H1 (cell line): ENCODE measurements around the gene DYRK1A. TPM values are rescaled to one million over a fixed set of nuclear protein-coding genes. Genes with fewer than 3 reads are reported as not detected.

Experiments used
- CTCF ChIA-PET: fragments of 300-600 bp; sonication (Branson Sonifier 250); formaldehyde crosslinking; loops from one replicate; lab custom pipeline; 2021; ENCODE audit not compliant: partially characterized antibody; lab: Charles Lee
- POLR2A ChIA-PET: fragments of 300-600 bp; sonication (Branson Sonifier 250); formaldehyde crosslinking; loops from one replicate; lab custom pipeline; 2021; ENCODE audit warnings: inconsistent platforms; ENCODE audit not compliant: partially characterized antibody; lab: Charles Lee
- DNase-seq, 2 experiments: peaks; one replicate each; pipeline versions ENCODE4 v3.0.0 to v3.0.0-alpha.2; 2010 to 2022; ENCODE audit warnings: low spot score in 2 of 2, low read depth in 1 of 2, mixed read lengths in 1 of 2
- FAIRE-seq: peaks from 2 replicates; lab custom pipeline; 2011; peaks lifted over from hg19 to GRCh38; lab: Jason Lieb, UNC
- H2AFZ ChIP-seq: 2 replicates; pipeline ENCODE4 v1.8.1; 2012; ENCODE audit warnings: low read length, inconsistent platforms
- H2AK5ac ChIP-seq: 2 replicates; pipeline ENCODE4 v1.6.1; 2013; ENCODE audit warnings: low read depth, low read length
- H2BK120ac ChIP-seq: replicated peaks from 2 replicates; pipeline ENCODE3; 2013; ENCODE audit warnings: low read depth, low read length, inconsistent platforms
- H2BK12ac ChIP-seq: 2 replicates; pipeline ENCODE4 v1.6.1; 2013; ENCODE audit warnings: low read depth, low read length
- H2BK15ac ChIP-seq: 2 replicates; pipeline ENCODE4 v1.6.1; 2013; ENCODE audit warnings: low read length
- H2BK20ac ChIP-seq: 2 replicates; pipeline ENCODE4 v1.6.1; 2013; ENCODE audit warnings: low read length
- H2BK5ac ChIP-seq: 2 replicates; pipeline ENCODE4 v1.6.1; 2013; ENCODE audit warnings: low read depth, low read length
- H3K14ac ChIP-seq: 2 replicates; pipeline ENCODE4 v1.6.1; 2013; ENCODE audit warnings: inconsistent platforms; ENCODE audit not compliant: insufficient read length
- H3K18ac ChIP-seq: 2 replicates; pipeline ENCODE4 v1.6.1; 2013; ENCODE audit warnings: low read length; ENCODE audit errors: extremely low read depth
- H3K23ac ChIP-seq: 2 replicates; pipeline ENCODE4 v1.6.1; 2013; ENCODE audit warnings: inconsistent platforms; ENCODE audit not compliant: insufficient read length
- H3K23me2 ChIP-seq: 2 replicates; pipeline ENCODE4 v1.6.1; 2013; ENCODE audit warnings: low read depth, low read length
- H3K27ac ChIP-seq: 2 replicates; pipeline ENCODE4 v1.6.1; 2011; ENCODE audit warnings: low read depth, low read length, inconsistent platforms
- H3K27me3 ChIP-seq, 4 experiments: replicated peaks in 1 of 4; 1 replicate in 1 of 4; 2 replicates in 3 of 4; pipeline versions ENCODE4 v1.6.1 to v1.8.1; 2011 to 2013; ENCODE audit warnings: low read length in 3 of 4, mild to moderate bottlenecking in 3 of 4, inconsistent platforms in 2 of 4, mixed read lengths in 2 of 4, moderate library complexity in 1 of 4; ENCODE audit not compliant: control insufficient read depth in 3 of 4, insufficient read depth in 3 of 4; ENCODE audit errors: extremely low read depth in 1 of 4
- H3K36me3 ChIP-seq, 4 experiments: 2 replicates each; pipeline versions ENCODE4 v1.6.1 to v1.8.1; 2011 to 2013; ENCODE audit warnings: mild to moderate bottlenecking in 4 of 4, low read length in 3 of 4, moderate library complexity in 2 of 4, control low read depth in 1 of 4, inconsistent platforms in 1 of 4; ENCODE audit not compliant: insufficient read depth in 4 of 4, control insufficient read depth in 2 of 4
- H3K4ac ChIP-seq: replicated peaks from 2 replicates; pipeline ENCODE3; 2013; ENCODE audit warnings: low read length, low read depth, mixed read lengths, inconsistent platforms; ENCODE audit not compliant: insufficient read length
- H3K4me1 ChIP-seq, 4 experiments: replicated peaks in 1 of 4; 1 replicate in 1 of 4; 2 replicates in 3 of 4; pipeline versions ENCODE4 v1.6.1 to v1.8.1; 2011 to 2013; ENCODE audit warnings: low read length in 3 of 4, inconsistent platforms in 2 of 4, mixed read lengths in 1 of 4; ENCODE audit not compliant: insufficient read depth in 4 of 4, control insufficient read depth in 3 of 4
- H3K4me2 ChIP-seq, 2 experiments: 2 replicates each; pipeline versions ENCODE4 v1.6.1 to v1.8.1; 2011 to 2013; ENCODE audit warnings: low read depth in 2 of 2, low read length in 2 of 2, control low read depth in 1 of 2, inconsistent platforms in 1 of 2, mild to moderate bottlenecking in 1 of 2; ENCODE audit not compliant: insufficient read depth in 1 of 2
- H3K4me3 ChIP-seq, 4 experiments: fragments of 200-600, 300-600 bp in 1 of 4; sonication (generic), shearing (Covaris generic), sonication (Bioruptor Twin) in 1 of 4; 2 replicates each; pipeline versions ENCODE4 v1.5.1 to v1.8.1; 2011 to 2016; ENCODE audit warnings: low read length in 4 of 4, low read depth in 3 of 4, control low read depth in 2 of 4, inconsistent platforms in 2 of 4, mild to moderate bottlenecking in 2 of 4, mixed read lengths in 1 of 4, moderate library complexity in 1 of 4; ENCODE audit not compliant: insufficient read depth in 2 of 4; ENCODE audit errors: extremely low read depth in 1 of 4
- H3K56ac ChIP-seq: replicated peaks from 2 replicates; pipeline ENCODE3; 2013; ENCODE audit warnings: low read depth, mild to moderate bottlenecking, mixed read lengths, low read length, inconsistent platforms; ENCODE audit not compliant: insufficient read length
- H3K79me1 ChIP-seq: 2 replicates; pipeline ENCODE4 v1.6.1; 2013; ENCODE audit warnings: low read depth, low read length, control low read depth
- H3K79me2 ChIP-seq, 2 experiments: 2 replicates each; pipeline versions ENCODE4 v1.6.1 to v1.8.1; 2012 to 2013; ENCODE audit warnings: low read length in 2 of 2, mild to moderate bottlenecking in 2 of 2, inconsistent platforms in 1 of 2; ENCODE audit not compliant: insufficient read depth in 2 of 2, control insufficient read depth in 1 of 2
- H3K9ac ChIP-seq, 4 experiments: replicated peaks in 1 of 4; 1 replicate in 1 of 4; 2 replicates in 3 of 4; pipeline versions ENCODE4 v1.6.1 to v1.8.1; 2011 to 2013; ENCODE audit warnings: low read depth in 3 of 4, low read length in 3 of 4, control low read depth in 2 of 4, mild to moderate bottlenecking in 2 of 4, moderate library complexity in 2 of 4, inconsistent platforms in 1 of 4; ENCODE audit errors: extremely low read depth in 1 of 4
- H3K9me3 ChIP-seq, 2 experiments: 2 replicates each; pipeline versions ENCODE4 v1.6.1 to v1.8.1; 2012 to 2013; ENCODE audit warnings: mild to moderate bottlenecking in 2 of 2, moderate library complexity in 2 of 2, control low read depth in 1 of 2, inconsistent platforms in 1 of 2, low read depth in 1 of 2, low read length in 1 of 2, mixed read lengths in 1 of 2; ENCODE audit not compliant: insufficient read depth in 2 of 2
- H4K20me1 ChIP-seq, 2 experiments: replicated peaks in 1 of 2; 2 replicates each; pipeline versions ENCODE3 to v1.8.1; 2011 to 2013; ENCODE audit warnings: inconsistent platforms in 2 of 2, low read length in 2 of 2, mild to moderate bottlenecking in 1 of 2; ENCODE audit not compliant: insufficient read depth in 2 of 2, control insufficient read depth in 1 of 2
- H4K5ac ChIP-seq: 2 replicates; pipeline ENCODE4 v1.6.1; 2013; ENCODE audit warnings: low read length, low read depth, mixed read lengths, inconsistent platforms; ENCODE audit not compliant: insufficient read length
- H4K8ac ChIP-seq: 2 replicates; pipeline ENCODE4 v1.8.0; 2013; ENCODE audit warnings: mild to moderate bottlenecking, moderate library complexity, low read length, inconsistent platforms; ENCODE audit not compliant: insufficient read depth; ENCODE audit errors: extremely low read depth
- H4K91ac ChIP-seq: replicated peaks from 2 replicates; pipeline ENCODE3; 2013; ENCODE audit warnings: low read length, mixed read lengths, inconsistent platforms; ENCODE audit not compliant: insufficient read length
- CBX5 ChIP-seq: fragments of 300-800, 300-1000 bp; sonication (generic); IDR thresholded peaks from 2 replicates; pipeline ENCODE4 v1.7.1; 2016; ENCODE audit warnings: antibody characterized with exemption, low read length, low read depth
- CHD2 ChIP-seq: IDR thresholded peaks from 2 replicates; pipeline ENCODE4 v1.6.1; 2012; ENCODE audit warnings: low read length, improper control_type of control experiment
- GABPA ChIP-seq: IDR thresholded peaks from 2 replicates; pipeline ENCODE4 v1.6.1; 2011; ENCODE audit warnings: mild to moderate bottlenecking, low read length, moderate library complexity, borderline replicate concordance; ENCODE audit not compliant: insufficient read depth
- KDM4A ChIP-seq: IDR thresholded peaks from one replicate; pipeline ENCODE4 v1.7.1; 2012; ENCODE audit warnings: low read depth, mild to moderate bottlenecking, moderate library complexity, low read length, inconsistent platforms; ENCODE audit not compliant: severe bottlenecking
- KDM5A ChIP-seq: fragments of 200-600 bp; IDR thresholded peaks from 2 replicates; pipeline ENCODE4 v1.7.1; 2012; ENCODE audit warnings: mild to moderate bottlenecking, low read length, inconsistent platforms, mixed read lengths
- POLR2AphosphoS5 ChIP-seq: IDR thresholded peaks from 2 replicates; pipeline ENCODE4 v1.6.1; 2011; ENCODE audit warnings: low read depth, low read length
- POU5F1 ChIP-seq: IDR thresholded peaks from 2 replicates; pipeline ENCODE4 v1.6.1; 2011; ENCODE audit warnings: low read depth, mild to moderate bottlenecking, low read length, moderate library complexity
- RFX5 ChIP-seq: IDR thresholded peaks from 2 replicates; pipeline ENCODE4 v1.6.1; 2011; ENCODE audit warnings: low read depth, low read length, improper control_type of control experiment, borderline replicate concordance
- SAP30 ChIP-seq: fragments of 300-600 bp; sonication (generic); IDR thresholded peaks from 2 replicates; pipeline ENCODE4 v1.7.1; 2012; ENCODE audit warnings: low read length, moderate library complexity, mild to moderate bottlenecking, inconsistent platforms; ENCODE audit not compliant: insufficient read depth, insufficient replicate concordance
- SP1 ChIP-seq: IDR thresholded peaks from 2 replicates; pipeline ENCODE4 v1.6.1; 2011; ENCODE audit warnings: low read depth, low read length
- TAF1 ChIP-seq: IDR thresholded peaks from 2 replicates; pipeline ENCODE4 v1.6.1; 2011; ENCODE audit warnings: mild to moderate bottlenecking, low read depth, low read length
- TAF7 ChIP-seq: optimal IDR thresholded peaks from 2 replicates; pipeline ENCODE3; 2011; ENCODE audit warnings: low read depth, mild to moderate bottlenecking, inconsistent platforms, low read length, moderate library complexity, borderline replicate concordance
- WGBS, 2 experiments: shearing (Covaris generic) in 1 of 2; methylation state at CpG; one replicate each; pipeline versions ENCODE4 v1.1.6 to v1.1.7; 2013 to 2015; ENCODE audit warnings: low lambda C conversion rate in 2 of 2, mixed read lengths in 2 of 2, inconsistent platforms in 1 of 2, low coverage in 1 of 2, missing lambda C conversion rate in 1 of 2; ENCODE audit not compliant: insufficient replicate concordance in 2 of 2, insufficient coverage in 1 of 2, insufficient read length in 1 of 2; ENCODE audit errors: extremely low coverage in 1 of 2, missing lambda C conversion rate in 1 of 2; 5-methylcytosine and 5-hydroxymethylcytosine counted together
- polyA plus RNA-seq, 7 experiments: library from polyadenylated mRNA; depleted of rRNA in 3 of 7; stranded (reverse) in 5 of 7; unstranded in 2 of 7; fragments of >200 nt in 5 of 7; fragments of 200-250 nt in 2 of 7; gene quantifications; 1 replicate in 5 of 7; 2 replicates in 1 of 7; 4 replicates in 1 of 7; pipeline versions ENCODE4 v1.2.1 to v1.2.3, GENCODE V29; 2011 to 2013; ENCODE audit warnings: missing spikeins in 2 of 7, mixed read lengths in 2 of 7
- total RNA-seq: library from RNA; stranded (reverse); fragmentation: NEBNext Ultra II Directional; extraction: Animal tissue kit (Norgen Biotek cat#: 25700); gene quantifications from 2 replicates; pipeline ENCODE4 v1.2.1, GENCODE V29; 2021
- TF ChIP-seq, protein P1 (sequence below): IDR thresholded peaks from 2 replicates; pipeline ENCODE4 v1.6.1; 2012; ENCODE audit warnings: low read length, inconsistent platforms

The DYRK1A gene
- total and polyA plus RNA-seq, 2 of the 8 experiments (the other 6 are each of a cell fraction or from before 2014, with no cell fraction given) = 61.1 to 62.2 TPM

DNA sequence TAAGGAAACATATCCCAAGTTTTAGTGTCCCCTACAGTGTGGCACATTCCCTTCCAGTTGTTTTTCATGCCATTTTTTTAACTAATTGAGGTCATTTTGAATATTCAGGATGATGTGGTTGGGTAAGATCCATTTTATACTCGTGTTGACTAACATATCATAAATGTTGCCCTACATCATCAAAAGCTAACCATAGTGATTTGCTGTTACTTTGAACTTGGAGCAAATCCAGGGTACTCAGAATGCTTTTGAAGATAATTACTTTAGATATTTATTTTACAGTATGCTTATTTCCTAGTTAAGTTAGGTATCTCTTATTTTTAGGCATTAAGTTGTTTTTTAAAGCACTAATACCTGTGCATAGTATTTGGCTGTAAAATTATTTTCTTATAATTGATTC lies 57.8 kb downstream of the DYRK1A start:
- H3K79me2 ChIP-seq = peaks cover 6 to 97% of the 10 kb centered on the region in 2 experiments; a peak in 3 of 4 replicates
- H3K27ac ChIP-seq = no peak overlapping the region
- no peak overlapping the region for H3K4me2 ChIP-seq
- ChIA-PET POLR2A (interaction anchor here (1.7 kb wide), 1 partner anchor 7 kb away, joined by 3 read pairs; no protein-coding TSS in a partner anchor), CTCF (no interaction called here)
- no peak overlapping the region for H2BK12ac ChIP-seq
- H3K36me3 ChIP-seq = peaks cover 0 to 24% (median 3%) of the 10 kb centered on the region in 4 experiments; a peak in 4 of 8 replicates
- no peak overlapping the region for H3K4me3 ChIP-seq
- H3K9ac ChIP-seq = no peak overlapping the region
- DNase-seq = no peak
- H3K4me1 ChIP-seq = peaks cover 0 to 5% (median 1%) of the 10 kb centered on the region in 4 experiments; a peak in 3 of 7 replicates
- H2AFZ ChIP-seq = no peak overlapping the region
- no peak overlapping the region for H3K4ac ChIP-seq
- no peak for FAIRE-seq
- no peak overlapping the region for H4K8ac ChIP-seq
- peaks cover 0 to 5% of the 10 kb centered on the region in 2 experiments; a peak in 1 of 4 replicates for H3K9me3 ChIP-seq
- no peak overlapping the region for H2BK15ac ChIP-seq
- no peaks in the 10 kb centered on the region for H3K23me2 ChIP-seq
- H4K5ac ChIP-seq = no peak overlapping the region
- no peak overlapping the region for H3K14ac ChIP-seq
- H2AK5ac ChIP-seq = no peak overlapping the region
- H4K20me1 ChIP-seq = peaks cover 10 to 11% of the 10 kb centered on the region in 2 experiments
- no peak overlapping the region for H4K91ac ChIP-seq
- H2BK120ac ChIP-seq = no peak overlapping the region
- 100% methylated on average over 1 of the region's 1 CpG; no CpG with 5 or more reads in 1 of the 2 experiments for WGBS, 2 experiments
- no peaks in the 10 kb centered on the region for H3K27me3 ChIP-seq
- H3K79me1 ChIP-seq = peaks cover 5% of the 10 kb centered on the region
- no peak overlapping the region for H3K18ac ChIP-seq
- H3K56ac ChIP-seq = no peak overlapping the region
- no peak overlapping the region for H2BK5ac ChIP-seq
- no peak overlapping the region for H2BK20ac ChIP-seq
- no peak overlapping the region for H3K23ac ChIP-seq
- no peak for TF ChIP-seq GABPA
- TF ChIP-seq KDM4A = no peak
- no peak for TF ChIP-seq CBX5
- TF ChIP-seq, protein P1, sequence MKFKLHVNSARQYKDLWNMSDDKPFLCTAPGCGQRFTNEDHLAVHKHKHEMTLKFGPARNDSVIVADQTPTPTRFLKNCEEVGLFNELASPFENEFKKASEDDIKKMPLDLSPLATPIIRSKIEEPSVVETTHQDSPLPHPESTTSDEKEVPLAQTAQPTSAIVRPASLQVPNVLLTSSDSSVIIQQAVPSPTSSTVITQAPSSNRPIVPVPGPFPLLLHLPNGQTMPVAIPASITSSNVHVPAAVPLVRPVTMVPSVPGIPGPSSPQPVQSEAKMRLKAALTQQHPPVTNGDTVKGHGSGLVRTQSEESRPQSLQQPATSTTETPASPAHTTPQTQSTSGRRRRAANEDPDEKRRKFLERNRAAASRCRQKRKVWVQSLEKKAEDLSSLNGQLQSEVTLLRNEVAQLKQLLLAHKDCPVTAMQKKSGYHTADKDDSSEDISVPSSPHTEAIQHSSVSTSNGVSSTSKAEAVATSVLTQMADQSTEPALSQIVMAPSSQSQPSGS = no peak
- no peak for TF ChIP-seq POLR2AphosphoS5
- TF ChIP-seq SAP30 = no peak
- no peak for TF ChIP-seq RFX5
- TF ChIP-seq POU5F1 = no peak
- TF ChIP-seq KDM5A = no peak
- no peak for TF ChIP-seq SP1
- no peak for TF ChIP-seq CHD2
- no peak for TF ChIP-seq TAF1
- no peak for TF ChIP-seq TAF7
